GM18499 (cell line): ENCODE data around the gene CUX1.

Source experiments
- ATAC-seq: cut with Tn5 transposase; IDR thresholded peaks from one replicate; pipeline ENCODE4 v1.9.1; 2021; ENCODE audit warnings: moderate number of reproducible peaks; ENCODE audit not compliant: insufficient read depth, unreplicated experiment

Gene CUX1

GRCh38 chr7:102271158-102271798 is 453.9 kb downstream of the CUX1 start:
- ATAC-seq, result no peak

DNA sequence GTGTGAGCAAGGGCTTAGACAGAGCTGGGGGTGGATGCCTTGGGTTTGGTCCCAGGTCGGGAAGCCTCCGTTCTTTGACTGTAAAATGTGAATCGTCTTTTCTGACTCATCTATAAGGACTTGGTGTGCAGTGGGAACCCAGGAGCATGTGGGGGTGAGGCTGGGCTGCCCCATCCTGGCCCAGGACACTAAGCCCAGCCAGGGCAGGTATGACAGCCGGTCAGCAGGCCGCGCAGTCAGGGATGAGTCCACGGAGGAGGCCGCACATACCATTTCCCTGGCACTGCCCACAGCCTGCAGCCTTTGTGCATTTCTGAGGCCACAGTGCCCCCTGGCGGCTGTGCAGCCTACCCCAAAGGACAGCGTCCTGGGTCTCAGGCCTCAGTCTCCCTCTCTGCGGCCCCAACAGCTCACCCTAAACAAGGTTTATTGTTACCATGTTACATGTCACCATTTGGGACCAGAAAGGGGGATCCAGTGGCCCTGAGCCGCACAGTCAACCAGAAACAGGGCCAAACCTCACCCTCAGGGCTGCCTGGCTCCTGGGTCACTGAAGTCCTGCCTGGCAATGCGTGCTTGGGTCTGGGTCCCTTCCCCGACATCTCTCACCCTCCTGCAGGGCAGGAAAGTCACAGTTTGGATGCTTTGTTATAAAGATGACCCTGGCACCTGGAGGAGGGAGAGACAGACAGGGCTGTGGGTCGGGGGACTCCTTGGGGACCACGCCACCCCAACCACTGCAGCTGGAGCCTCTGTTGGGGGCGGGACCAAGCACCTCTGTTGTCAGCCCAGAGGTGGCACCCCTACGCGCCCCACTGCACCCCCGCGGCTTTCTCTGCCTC is 454.9 kb downstream of the CUX1 start:
- ATAC-seq, result no peak

GRCh38 chr7:102272917-102273748 is 455.7 kb downstream of the CUX1 start:
- no peak for ATAC-seq

DNA sequence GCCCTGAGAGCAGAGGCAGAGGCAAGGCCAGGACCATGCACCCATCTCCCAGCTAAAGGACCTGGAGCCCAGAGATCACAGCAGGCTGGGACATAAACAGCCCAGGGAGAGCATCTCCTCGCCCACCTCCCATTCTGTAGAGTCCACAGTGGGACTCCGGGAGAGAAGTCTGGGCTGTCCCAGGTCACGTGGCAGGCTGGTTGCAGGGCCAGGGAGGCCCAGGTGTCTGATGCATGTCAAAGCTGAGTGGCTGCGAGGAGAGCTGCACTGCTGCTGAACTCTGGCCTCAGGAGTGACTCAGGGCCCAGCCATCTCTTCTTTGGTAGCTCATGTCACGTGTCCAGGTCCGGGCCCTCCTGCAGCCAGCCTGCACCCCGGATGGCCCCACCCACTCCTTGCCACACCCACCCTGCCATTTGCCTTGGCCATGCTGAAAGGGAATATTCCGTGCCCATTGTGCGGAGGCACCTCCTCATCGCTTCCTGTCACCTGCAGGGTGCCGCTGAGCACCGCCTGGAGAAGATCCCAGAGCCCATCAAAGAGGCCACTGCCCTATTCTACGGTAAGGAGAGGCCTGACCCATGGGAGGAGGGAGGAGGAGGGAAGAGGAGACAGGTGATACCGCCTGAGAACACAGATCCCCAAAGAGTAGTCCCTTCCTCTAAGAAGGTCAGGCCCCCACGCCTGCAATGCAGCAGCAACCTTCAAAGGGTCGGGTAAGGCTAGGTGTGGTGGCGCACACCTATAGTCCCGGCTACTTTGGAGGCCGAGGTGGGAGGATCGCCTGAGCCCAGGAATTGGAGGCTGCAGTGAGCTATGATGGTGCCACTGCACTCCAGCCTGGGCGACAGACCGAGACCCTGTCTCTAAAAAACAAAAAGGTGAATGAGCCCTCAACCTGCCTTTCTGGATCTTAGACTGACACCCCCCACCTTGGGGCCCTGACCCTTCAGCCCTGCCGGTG is 456.6 kb downstream of the CUX1 start:
- ATAC-seq, result no peak

DNA sequence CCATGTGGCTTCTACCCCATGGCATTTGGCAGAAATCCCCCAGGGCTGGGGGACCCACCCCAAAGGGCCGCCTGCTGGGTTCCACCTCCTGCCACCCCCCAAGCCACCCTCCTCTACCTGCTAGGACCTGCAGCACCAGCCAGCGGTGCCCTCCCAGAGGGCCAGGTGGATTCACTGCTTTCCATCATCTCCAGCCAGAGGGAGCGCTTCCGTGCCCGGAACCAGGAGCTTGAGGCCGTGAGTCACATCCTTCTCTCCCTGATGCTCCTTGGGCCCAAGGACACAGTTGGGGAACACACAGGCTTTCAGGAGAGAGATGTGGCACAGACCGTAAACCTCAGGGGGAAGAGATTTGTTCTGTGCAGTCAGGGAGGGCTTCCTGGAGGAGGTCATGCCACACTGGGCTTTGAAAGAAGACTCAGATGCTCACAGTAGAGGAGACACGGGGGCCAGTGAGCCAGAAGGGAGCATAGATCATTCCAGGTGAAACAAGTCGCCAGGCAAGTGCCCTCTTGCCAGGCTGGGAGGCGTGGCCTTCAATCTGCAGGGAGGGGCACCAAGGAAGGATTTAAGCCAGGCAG is 457.8 kb downstream of the CUX1 start:
- no peak for ATAC-seq

DNA sequence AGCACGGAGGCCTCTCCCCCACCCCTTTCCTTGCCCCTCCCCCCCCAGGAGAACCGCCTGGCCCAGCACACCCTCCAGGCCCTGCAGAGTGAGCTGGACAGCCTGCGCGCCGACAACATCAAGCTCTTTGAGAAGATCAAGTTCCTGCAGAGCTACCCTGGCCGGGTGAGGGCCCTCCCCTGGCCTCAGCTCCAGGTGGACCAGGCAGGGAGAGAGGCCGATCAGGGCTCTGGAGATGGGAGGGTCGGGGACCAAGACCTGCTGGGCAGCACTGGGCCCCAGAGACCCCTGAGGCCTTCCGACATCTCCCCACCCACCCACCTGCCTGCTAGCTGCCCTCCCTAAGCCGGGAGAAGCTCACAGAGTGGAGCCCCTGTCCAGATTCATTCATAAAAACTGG is 460.5 kb downstream of the CUX1 start:
- ATAC-seq, result no peak

- no peak for ATAC-seq
Measured at GRCh38 chr7:102279537-102280400, 462.3 kb downstream of the CUX1 start.

- ATAC-seq, result no peak
Measured at GRCh38 chr7:102280521-102280920, 463.1 kb downstream of the CUX1 start.

DNA sequence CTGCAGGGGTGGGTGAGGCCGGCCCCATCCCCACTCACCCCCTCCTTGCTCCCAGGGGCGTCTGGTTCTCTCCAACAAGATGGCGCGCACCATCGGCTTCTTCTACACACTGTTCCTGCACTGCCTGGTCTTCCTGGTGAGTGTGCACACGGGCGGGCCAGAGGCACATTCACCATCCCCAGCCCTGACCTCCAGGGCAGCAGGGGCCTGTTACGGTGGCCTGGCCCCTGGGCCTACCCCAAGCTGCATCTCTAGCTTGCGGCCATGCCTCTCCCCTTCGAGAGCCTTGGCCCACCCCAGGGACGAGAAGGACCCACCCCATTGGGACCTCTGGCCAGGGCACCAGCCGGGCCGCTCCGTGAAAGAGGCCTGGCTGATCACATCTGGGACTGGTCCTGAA is 464.4 kb downstream of the CUX1 start:
- ATAC-seq, result no peak

DNA sequence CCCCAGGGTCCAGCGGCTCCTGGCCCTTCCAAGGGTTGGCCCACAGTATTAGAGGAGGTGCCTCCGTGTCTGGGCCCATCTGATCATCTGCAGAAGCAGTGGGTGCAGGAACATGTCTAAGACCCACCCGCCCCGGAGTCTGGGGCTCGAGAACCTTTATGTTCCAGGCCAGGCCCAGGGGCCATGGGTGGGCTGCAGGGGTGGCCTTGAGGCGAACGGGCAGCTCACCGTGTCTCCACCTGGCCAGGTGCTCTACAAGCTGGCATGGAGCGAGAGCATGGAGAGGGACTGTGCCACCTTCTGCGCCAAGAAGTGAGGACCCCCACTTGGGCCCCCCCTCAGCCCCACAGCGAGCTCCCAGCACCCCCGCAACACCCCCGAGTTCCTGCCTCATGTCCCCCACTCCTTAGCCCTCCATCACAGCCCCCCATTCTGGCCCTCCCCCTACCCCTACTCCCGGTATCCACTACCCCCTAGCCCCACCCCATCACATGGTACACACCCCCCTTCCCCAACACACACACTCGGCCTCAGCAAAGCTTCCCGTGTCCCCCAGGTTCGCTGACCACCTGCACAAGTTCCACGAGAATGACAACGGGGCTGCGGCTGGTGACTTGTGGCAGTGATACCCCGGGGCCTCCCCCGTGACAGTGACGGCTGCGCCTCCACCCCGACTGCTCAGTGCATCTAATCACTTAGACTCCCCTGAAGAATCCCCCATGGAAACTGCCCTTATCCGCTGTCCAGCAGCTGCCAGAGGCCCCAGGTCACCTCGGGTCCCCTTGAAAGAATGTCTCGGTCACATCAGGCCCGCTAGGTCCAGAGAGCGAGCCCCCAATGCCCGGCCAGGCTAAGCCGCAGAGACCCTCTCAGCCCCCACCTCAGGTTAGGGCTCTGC is 465.3 kb downstream of the CUX1 start:
- no peak for ATAC-seq

- ATAC-seq, result no peak
Measured at GRCh38 chr7:102283477-102284189, 466.2 kb downstream of the CUX1 start.

DNA sequence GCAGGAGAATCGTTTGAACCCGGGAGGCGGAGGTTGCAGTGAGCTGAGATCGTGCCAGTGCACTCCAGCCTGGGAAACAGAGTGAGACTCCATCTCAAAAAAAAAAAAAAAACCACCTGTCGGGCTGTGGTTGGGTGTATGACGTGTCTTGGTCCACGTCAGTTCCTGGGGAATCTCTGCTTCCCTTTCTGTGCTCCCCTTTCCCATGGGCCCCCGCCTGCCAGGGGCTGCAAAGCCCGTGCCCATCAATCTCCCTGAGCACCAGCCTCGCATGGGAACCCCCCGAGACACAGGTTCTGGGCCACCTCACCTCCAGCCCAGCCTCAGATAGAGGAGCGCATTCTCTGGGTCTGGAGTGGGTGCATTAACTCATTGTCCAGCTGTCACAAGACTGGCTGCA is 467.0 kb downstream of the CUX1 start:
- no peak for ATAC-seq

DNA sequence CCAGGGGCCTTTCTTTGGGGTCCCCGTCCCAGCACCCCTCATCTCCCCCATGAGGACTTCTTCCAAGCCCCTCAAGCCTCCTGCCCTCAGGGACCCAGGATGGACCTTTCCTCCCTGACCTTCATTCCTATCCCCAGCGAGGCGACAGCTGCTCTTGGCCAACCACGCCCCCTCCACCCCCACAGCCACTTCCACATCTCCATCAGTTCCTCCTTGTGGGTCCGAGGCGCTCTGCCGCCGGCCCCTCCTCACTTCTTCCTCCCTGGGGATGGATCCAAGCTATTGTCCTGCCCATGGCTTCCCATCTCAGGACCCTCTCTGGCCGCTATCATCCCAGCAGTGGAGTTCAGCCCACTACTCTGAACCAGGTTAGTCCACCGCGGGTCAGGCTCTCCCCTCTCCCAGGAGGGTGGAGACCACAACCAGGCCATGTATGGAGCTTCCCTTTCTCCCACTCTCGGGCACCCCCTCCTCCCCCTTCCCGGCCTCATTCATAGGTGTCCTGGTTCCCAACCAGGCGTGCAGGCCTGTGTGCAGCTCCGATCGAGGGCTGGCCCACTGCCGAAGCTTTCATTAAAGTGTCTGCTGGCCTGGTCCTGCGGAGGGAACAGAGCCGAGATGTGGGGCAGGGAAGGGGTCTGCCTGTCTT is 467.6 kb downstream of the CUX1 start:
- no peak for ATAC-seq

DNA sequence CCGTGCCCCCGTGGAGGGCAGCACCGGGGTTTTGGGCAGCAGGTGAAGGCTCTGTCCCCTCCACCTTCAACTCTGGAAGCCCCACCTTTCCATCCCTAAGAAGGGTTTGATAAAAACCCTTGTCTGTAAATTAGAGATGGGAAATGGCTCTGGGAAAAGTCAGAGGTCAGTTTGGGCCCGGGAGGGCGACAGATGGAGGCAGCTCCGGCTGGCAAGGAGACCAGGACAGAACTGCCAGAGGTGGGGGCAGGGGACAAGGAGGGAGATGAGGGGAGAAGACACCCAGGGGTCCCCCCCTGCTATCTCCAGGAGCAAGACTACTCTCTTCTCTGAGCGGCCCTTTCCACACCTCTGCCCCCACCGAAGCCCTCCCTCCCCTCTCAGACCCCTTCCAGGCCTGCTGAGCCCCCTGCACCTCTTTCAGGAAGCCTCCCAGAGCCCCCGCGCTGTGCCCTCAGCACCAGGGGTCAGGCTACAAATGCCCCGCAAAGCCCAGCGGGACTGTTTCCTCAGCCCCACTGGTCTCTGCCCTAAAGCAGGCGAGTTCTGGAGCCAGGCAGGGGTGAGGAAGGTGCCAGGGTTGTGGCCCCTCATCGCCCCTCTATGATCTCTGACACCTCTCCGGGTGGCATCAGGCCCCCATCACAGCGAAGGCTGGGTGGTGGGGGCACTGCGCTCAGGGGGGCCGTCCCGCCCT is 468.3 kb downstream of the CUX1 start:
- ATAC-seq, result no peak

- ATAC-seq, result no peak
Measured at GRCh38 chr7:102286237-102287110, 469.0 kb downstream of the CUX1 start, which contains the start of gene SH2B2. TSS of gene SH2B2 (plus strand) at chr7:102286868. CDS start at chr7:102300551, 13,683 bp downstream.
